ENCODE data around the gene PCNX4.

GRCh38 chr14:60107477-60107876 is 15.8 kb downstream of the PCNX4 start:
- TF ChIP-seq CTCF (IDR thresholded peaks at IDR 0.05) = no peak
- no peak for TF ChIP-seq POLR2A (IDR thresholded peaks at IDR 0.05)
